Measurements from ENCODE around the gene RIC1.
"Not testable (repeated sequence)": the region's sequence is repeated elsewhere in the genome, so short reads cannot be mapped to it uniquely, and the experiment has no call there.

Gene RIC1

GRCh38 chr9:5787759-5788302 is 158.9 kb downstream of the RIC1 start:
- DNase-seq (ENCODE audit: low read depth) = no peak

GRCh38 chr9:5789489-5789888 is 160.6 kb downstream of the RIC1 start:
- DNase-seq (ENCODE audit: low read depth) = no peak

DNA sequence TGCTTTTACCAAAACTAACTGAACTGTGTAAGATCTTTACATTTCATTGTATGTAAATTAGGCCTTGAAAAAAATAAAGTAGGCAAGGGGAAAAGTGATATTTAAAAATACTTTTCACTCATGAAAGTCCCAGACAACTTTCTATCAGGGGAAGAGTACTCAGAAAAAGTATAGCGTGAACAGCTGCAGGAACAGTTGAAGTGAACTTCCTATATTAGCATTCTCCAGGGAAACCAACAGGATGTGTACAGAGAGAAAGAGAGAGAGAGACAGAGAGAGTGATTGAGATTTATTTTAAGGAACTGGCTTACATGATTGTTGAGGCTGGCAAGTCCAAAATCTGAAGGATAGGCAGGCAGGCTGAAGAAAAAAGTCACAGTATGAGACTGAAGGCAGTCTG is 162.0 kb downstream of the RIC1 start:
- no peak for DNase-seq (ENCODE audit: low read depth)

DNA sequence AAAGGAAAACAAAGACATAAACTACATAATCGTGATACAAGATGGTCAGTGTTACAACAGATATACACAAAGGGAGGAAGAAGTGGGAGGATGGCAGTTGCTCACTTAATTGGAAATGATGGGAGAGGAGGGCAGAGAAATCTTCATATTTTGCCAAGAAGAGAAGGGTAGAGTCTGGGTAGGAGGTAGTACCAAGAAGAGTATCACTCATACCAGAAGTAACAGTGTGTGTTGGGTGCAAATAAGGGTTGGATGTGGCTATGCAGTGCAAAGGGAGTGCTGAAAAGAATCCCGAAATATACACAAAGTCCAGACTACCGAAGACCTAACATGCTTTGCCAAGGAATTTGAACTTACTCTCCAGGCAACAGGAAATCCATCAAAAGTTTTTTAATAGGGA is 163.0 kb downstream of the RIC1 start:
- no peak for DNase-seq (ENCODE audit: low read depth)

DNA sequence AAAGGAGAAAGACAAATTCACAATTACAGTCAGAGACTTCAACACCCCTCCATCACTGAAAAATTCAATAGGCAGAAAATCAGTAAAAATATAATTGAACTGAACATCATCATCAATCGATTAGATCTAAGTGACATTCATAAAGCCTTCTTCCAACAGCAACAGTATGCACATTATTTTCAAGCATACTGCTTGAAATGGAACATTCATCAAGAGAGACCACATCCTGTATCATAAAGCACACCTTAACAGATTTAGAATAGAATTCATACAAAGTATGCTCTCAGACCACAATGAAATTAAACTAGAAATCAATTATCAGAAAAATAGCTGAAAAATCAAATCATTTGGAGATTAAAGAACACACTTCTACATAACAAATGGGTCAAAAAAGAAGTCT is 164.9 kb downstream of the RIC1 start:
- DNase-seq (ENCODE audit: low read depth) = no peak

DNA sequence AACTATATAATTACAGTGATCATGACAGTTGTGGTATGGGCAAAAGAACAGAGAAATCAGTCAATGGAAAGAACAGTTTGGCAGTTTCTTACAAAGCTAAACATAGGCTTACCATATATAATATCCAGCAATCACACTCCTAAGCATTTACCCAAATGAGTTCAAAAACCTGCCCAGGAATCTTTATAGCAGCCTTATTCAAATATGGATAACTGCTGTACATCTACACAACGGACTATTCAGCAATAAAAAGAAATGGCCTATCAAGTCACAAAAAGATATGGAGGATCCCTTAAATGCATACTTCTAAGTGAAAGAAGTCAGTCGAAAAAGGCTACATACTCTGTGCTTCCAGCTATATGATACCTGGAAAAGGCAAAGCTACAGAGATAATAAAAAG is 167.4 kb downstream of the RIC1 start:
- DNase-seq (ENCODE audit: low read depth) = no peak

DNA sequence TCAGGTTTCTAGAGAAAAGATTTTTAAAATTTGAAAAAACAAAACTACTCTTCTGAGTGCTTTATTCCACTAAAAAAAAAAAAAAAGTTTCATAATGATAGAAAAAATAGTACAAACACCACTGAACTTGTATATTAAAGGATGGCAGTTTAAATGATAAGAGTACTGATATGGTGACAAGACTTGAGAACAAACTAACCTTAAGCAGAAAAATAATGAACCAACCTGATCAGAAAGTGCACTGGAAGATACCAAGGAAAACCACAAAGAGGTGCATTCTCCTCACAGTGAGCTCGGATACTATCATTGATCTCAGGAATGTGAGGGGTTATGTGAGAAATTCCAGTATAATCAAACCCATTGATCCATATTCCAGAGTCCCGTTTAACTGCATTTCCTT is 169.7 kb downstream of the RIC1 start:
- no peak for DNase-seq (ENCODE audit: low read depth)

DNA sequence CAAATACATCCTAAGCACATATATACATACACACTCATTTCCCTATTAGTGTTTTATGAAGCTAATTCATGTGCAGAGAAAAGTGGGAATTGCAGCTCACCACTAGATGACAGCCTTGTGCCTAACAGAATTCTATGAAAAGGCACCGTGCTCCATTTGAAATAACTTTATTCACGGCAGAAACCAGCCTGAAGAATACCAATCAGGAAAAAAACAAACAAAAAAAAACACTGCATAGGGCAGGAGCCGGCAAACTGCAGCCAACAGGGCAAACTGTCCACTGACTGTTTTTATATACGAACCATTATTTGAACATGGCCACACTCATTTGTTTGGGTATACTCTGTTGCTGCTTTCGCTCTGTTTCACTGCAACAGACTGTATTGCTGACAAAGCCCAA is 170.4 kb downstream of the RIC1 start:
- peak; percentile 41 for DNase-seq (ENCODE audit: low read depth)

- DNase-seq (ENCODE audit: low read depth) = not testable (repeated sequence)
Observed at GRCh38 chr9:5800378-5800777, 171.5 kb downstream of the RIC1 start.

DNA sequence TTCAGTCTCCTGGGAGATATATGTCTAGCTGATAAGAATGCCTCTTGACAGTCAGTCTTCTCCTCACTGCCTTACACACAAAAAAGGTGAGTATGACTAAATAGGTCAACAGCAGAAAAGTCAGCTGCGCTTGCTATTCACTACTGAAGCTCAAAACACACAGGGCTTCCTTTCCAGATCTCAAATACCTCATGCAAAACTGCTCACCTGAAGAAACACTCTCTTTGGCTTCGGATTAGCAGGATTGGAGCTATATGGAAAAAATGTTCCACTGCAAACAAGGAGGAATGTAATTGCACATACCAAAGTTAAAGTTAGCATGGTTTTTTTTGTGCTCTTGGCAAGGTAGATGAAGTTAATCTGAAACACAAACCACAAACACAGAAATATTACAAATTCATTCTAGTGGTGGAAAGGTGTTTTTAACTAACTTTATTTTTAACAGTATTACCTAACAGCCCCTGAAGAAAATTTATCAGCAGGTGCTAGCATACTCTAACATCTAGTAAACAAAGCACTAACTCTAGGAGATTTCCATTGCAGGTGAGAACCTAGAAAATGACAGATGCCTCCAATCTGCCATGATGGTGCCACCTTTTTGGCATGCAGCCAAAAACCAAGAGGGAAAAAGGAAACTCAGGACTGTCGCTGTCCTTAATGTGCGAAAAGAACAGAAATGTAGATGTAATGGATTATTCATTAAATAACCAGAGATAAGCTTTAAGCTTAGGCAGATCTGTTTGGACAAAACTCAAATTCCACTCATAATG is 172.2 kb downstream of the RIC1 start:
- DNase-seq (ENCODE audit: low read depth) = no peak

DNA sequence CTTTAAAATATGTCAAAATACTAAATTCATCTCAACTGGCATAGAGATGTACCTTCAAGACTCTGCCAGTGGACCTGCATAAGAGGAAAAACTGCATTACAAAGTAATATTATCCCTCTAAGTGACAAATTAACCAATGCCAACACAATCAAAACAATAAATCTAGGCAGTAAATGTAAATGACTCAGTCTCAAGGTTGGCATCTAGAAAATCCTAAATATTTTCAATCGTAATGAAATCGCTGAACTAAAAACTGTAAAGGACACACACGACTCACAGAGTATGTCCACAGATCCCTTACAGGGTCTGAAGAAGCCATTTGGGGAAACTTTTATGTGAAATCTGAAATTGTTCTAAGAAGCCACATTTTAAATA is 172.8 kb downstream of the RIC1 start:
- no peak for DNase-seq (ENCODE audit: low read depth)

DNA sequence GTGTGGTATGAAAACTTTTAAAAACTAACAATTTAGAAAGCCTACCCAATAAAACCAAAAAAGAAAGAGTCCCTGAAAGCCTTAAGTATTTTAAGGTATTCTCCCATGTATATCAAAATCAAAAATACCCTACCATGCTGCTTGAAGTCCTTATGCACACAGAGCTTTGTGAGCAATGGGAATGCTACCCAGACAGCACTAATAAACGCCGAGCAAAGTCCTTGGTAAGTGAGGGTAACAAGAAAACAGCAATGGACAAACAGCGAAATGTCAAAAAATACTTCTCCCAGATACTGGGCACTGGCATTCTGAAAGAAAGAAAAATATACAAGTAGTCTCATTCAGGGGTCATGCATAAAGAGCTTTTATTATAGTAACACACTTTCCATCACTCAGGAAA is 176.6 kb downstream of the RIC1 start:
- DNase-seq (ENCODE audit: low read depth) = no peak

DNA sequence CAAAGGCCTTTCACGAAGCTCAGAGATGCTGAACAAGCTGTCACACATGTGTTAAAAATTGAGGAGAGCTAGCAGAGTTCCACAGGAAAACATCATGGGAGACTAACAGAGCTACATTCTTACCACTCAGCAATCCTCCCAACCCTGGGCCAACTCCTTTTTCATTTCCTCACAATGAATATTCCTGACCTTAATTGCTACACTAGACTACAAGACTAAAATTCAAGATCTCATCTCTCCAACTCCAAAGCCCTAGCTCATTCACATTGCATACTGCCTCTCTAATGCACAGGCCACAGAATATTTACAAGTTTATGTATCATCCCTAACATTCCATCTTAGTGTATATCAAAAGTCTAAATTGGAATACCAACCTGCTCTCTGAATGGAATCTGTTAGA is 182.8 kb downstream of the RIC1 start:
- no peak for DNase-seq (ENCODE audit: low read depth)

DNA sequence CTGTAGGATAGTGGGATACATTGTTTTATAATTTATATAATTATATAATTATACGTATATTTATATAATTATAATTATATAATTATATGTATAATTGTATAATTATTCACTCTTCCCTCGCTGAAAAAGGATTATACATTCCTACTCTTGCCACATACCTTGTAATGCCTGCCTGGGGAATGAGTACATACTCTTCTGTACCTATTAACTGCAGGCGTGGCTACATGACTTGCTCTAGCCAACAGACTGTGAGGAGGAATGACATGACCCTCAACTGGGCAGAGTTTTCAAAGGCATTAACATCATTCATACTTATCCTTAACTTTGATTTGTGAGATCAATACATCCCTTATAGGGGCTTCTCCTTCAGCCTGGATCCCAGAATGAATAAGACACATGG is 184.9 kb downstream of the RIC1 start:
- DNase-seq (ENCODE audit: low read depth) = no peak

GRCh38 chr9:5815461-5815860 is 186.6 kb downstream of the RIC1 start:
- no peak for DNase-seq (ENCODE audit: low read depth)

DNA sequence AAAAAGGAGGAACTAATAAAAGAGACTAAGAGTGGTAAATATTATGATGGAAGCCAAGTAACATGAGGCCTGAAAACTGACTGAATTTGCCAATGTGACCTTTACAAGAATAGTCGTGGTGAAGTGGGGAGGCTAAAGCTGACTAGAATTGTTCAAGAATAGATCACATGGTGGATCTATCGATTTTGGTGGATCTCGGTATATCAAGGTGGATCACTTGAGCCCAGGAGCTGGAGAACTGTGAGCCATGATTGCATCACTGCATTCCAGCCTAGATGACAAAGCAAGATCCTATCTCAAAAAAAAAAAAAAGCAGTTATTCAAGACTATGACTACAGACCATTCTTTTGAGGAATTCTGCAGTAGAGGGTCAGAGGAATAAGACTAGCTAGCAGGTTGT is 189.0 kb downstream of the RIC1 start:
- peak; percentile 27 for DNase-seq (ENCODE audit: low read depth)

- no peak for DNase-seq (ENCODE audit: low read depth)
Observed at GRCh38 chr9:5818424-5819142, 189.7 kb downstream of the RIC1 start.

- DNase-seq (ENCODE audit: low read depth) = no peak
Observed at GRCh38 chr9:5819174-5819573, 190.3 kb downstream of the RIC1 start.

DNA sequence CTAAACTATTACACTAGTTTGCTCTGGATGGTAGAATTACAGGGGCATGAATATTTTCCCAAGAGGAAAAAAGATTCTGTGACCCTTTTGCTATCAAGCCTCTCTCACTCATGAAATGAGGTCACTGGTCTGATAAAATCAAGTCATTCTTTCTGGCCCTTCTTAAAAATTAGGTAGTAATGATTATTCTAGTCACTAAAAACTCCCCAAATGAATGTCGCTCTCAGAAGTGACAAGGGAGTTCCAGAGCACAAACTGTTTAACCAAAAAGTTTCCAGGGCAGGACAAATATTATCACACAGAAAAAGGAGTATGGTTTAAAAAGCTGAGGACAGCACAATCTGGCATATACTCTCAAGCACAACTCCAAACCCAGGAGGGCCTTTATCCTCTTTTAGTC is 191.5 kb downstream of the RIC1 start:
- DNase-seq (ENCODE audit: low read depth) = no peak

- DNase-seq (ENCODE audit: low read depth) = no peak
Observed at GRCh38 chr9:5825223-5825622, 196.3 kb downstream of the RIC1 start.

Measured in fibroblast of the conjunctiva (primary cell).